CD4-positive, alpha-beta memory T cell (primary cell): ENCODE data around the gene PSMD11. TPM values are rescaled to one million over a fixed set of nuclear protein-coding genes. Genes with fewer than 3 reads are reported as not detected.

Experiments used
- CTCF ChIA-PET: fragments of 350-600 bp; sonication (Branson Sonifier 250); formaldehyde crosslinking; loops from one replicate; lab custom pipeline; 2021; ENCODE audit warnings: inconsistent platforms; ENCODE audit not compliant: partially characterized antibody; lab: Charles Lee
- POLR2A ChIA-PET: fragments of 350-600 bp; sonication (Branson Sonifier 250); formaldehyde crosslinking; loops from one replicate; lab custom pipeline; 2021; ENCODE audit not compliant: partially characterized antibody; lab: Charles Lee
- DNase-seq, 5 donors: peaks; one replicate each; pipeline versions ENCODE4 v3.0.0 to v3.0.0-alpha.2; 2020 to 2022; ENCODE audit warnings: mixed read lengths in 1 of 5
- H3K27ac ChIP-seq: one replicate; pipeline ENCODE4 v1.7.0; 2013; ENCODE audit warnings: low read depth, low read length
- H3K27me3 ChIP-seq: 2 replicates; pipeline ENCODE4 v1.7.0; 2013; ENCODE audit warnings: mild to moderate bottlenecking, low read length, moderate library complexity; ENCODE audit not compliant: insufficient read depth
- H3K36me3 ChIP-seq: 2 replicates; pipeline ENCODE4 v1.7.0; 2013; ENCODE audit warnings: mild to moderate bottlenecking, low read length, moderate library complexity; ENCODE audit not compliant: insufficient read depth
- H3K4me1 ChIP-seq: 2 replicates; pipeline ENCODE4 v1.7.0; 2013; ENCODE audit warnings: mild to moderate bottlenecking, low read length, moderate library complexity; ENCODE audit not compliant: insufficient read depth
- H3K4me3 ChIP-seq, 2 donors: one replicate each; pipeline ENCODE4 v1.7.0; 2013; ENCODE audit warnings: low read length in 2 of 2, mild to moderate bottlenecking in 1 of 2
- H3K9me3 ChIP-seq, 2 donors: one replicate each; pipeline ENCODE4 v1.7.0; 2013; ENCODE audit warnings: low read length in 2 of 2, control low read depth in 1 of 2; ENCODE audit not compliant: control insufficient read depth in 1 of 2
- H3K27ac Mint-ChIP-seq, 7 donors: one replicate each; pipeline ENCODE4 v1.8.0; 2020 to 2021; ENCODE audit warnings: mixed read lengths in 7 of 7, mild to moderate bottlenecking in 6 of 7, inconsistent platforms in 3 of 7, moderate library complexity in 3 of 7
- H3K27me3 Mint-ChIP-seq, 2 donors: one replicate each; pipeline ENCODE4 v1.8.0; 2020 to 2021; ENCODE audit warnings: mixed read lengths in 2 of 2
- H3K36me3 Mint-ChIP-seq, 2 donors: one replicate each; pipeline ENCODE4 v1.8.0; 2020 to 2021; ENCODE audit warnings: mixed read lengths in 2 of 2, inconsistent platforms in 1 of 2, mild to moderate bottlenecking in 1 of 2
- H3K4me1 Mint-ChIP-seq, 4 donors: one replicate each; pipeline ENCODE4 v1.8.0; 2020 to 2021; ENCODE audit warnings: mixed read lengths in 4 of 4, mild to moderate bottlenecking in 1 of 4
- H3K4me3 Mint-ChIP-seq, 8 donors: one replicate each; pipeline ENCODE4 v1.8.0; 2020 to 2021; ENCODE audit warnings: mixed read lengths in 8 of 8, mild to moderate bottlenecking in 7 of 8, moderate library complexity in 6 of 8, inconsistent platforms in 3 of 8
- H3K9me3 Mint-ChIP-seq, 8 donors: one replicate each; pipeline ENCODE4 v1.8.0; 2020 to 2021; ENCODE audit warnings: mixed read lengths in 8 of 8, mild to moderate bottlenecking in 5 of 8, inconsistent platforms in 3 of 8, moderate library complexity in 1 of 8
- intact Hi-C: fragments of 100-400 bp; cut with micrococcal nuclease; formaldehyde crosslinking; loops from one replicate; pipeline ENCODE4 v1.15.1; 2023
- polyA plus RNA-seq, 2 donors: library from polyadenylated mRNA; unstranded; fragments of 300-500 nt; fragmentation: Illumina TruSeq; gene quantifications; one replicate each; pipeline ENCODE4 v1.2.3, GENCODE V29; 2021
- total RNA-seq, 2 experiments: library from RNA; stranded (reverse); gene quantifications; one replicate each; pipeline ENCODE4 v1.2.3, GENCODE V29; 2021

Gene PSMD11
- total and polyA plus RNA-seq, 4 experiments from 2014 or later: 58.0 to 140 (median 103) TPM

DNA sequence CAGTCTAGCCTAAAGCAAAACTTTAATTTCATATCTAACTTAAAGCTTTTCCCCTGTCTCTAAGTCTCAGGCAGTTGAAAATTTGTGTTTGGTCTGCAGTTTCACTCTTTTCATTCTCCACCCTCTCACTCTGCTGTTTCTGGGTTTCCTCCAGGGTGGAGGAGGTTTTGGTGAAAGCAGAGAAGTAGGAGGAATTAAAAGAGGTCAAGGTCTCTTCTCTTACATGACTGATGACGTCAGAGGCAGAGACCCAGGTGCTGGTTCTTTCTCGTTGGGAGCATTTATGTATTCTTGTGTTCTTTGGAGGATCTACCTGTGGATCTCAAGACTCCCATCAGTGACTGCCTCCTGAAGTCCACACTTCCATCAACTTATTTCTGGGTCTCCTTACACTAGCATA lies 2.4 kb upstream of the PSMD11 start:
- DNase-seq: no peak
- no peaks in the 10 kb centered on the region for H3K36me3 ChIP-seq
- intact Hi-C loops: loop anchor here (5.0 kb wide), 1 partner anchor 435 kb away; the partner anchor contains the start of gene MYO1D
- no peaks in the 10 kb centered on the region for H3K27me3 ChIP-seq
- Mint-ChIP-seq H3K4me3 (no peak overlapping the region), H3K27me3 (no peaks in the 10 kb centered on the region), H3K36me3 (peaks cover 3 to 13% of the 10 kb centered on the region in 2 donors), H3K27ac (peak overlapping the region in 1 of 7 donors; percentile 31), H3K4me1 (peaks cover 19 to 32% (median 24%) of the 10 kb centered on the region in 4 donors), H3K9me3 (no peaks in the 10 kb centered on the region)
- H3K4me1 ChIP-seq: peaks cover 24% of the 10 kb centered on the region
- no peak overlapping the region for H3K4me3 ChIP-seq
- H3K27ac ChIP-seq: no peak overlapping the region
- CTCF ChIA-PET: interaction anchor here (0.6 to 13.5 kb wide), 3 partner anchors 11 to 42 kb away, joined by 3 to 121 read pairs (median 3); no protein-coding TSS in a partner anchor
- POLR2A ChIA-PET: no interaction called here
- no peaks in the 10 kb centered on the region for H3K9me3 ChIP-seq

DNA sequence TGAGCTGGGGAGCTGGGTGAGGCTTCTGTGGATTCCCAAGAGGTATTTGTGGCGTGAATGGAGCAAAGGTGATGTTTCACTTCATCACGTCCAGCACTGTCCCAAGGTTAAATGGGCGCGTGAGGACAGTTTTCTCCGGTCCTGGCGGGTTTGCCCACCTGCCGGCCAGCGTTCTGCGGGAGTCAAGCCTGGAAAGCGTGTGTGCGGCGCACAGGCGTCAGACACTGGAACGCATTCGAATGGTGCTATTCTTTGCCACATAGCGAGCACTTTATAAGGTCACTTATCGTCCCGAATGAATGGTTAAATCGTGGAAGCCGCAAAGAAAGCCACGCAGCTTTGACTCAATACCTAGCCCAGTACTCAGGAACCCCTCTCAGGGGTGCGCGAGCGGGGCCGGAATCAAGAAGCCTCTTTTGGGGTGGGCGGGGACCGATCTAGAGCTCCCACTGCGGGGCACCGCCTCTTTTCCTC lies 446 bp upstream of the PSMD11 start:
- CTCF ChIA-PET: interaction anchor here (0.6 to 13.5 kb wide), 34 partner anchors 10 to 434 kb away, joined by 3 to 121 read pairs (median 3); partner anchors contain the start of gene MYO1D
- Histone ChIP-seq H3K4me1 (peaks cover 27% of the 10 kb centered on the region), H3K4me3 (peak overlapping the region; percentile 66 to 71), H3K27ac (peak overlapping the region; percentile 79), H3K27me3 (no peaks in the 10 kb centered on the region), H3K36me3 (peaks cover 4% of the 10 kb centered on the region), H3K9me3 (no peaks in the 10 kb centered on the region)
- Mint-ChIP-seq H3K9me3 (no peaks in the 10 kb centered on the region), H3K4me3 (peak overlapping the region; percentile 85 to 96 (median 90)), H3K36me3 (peaks cover 6 to 26% of the 10 kb centered on the region in 2 donors), H3K4me1 (peaks cover 21 to 39% (median 31%) of the 10 kb centered on the region in 4 donors), H3K27ac (peak overlapping the region; percentile 33 to 90 (median 74)), H3K27me3 (no peaks in the 10 kb centered on the region)
- no peak for DNase-seq
- POLR2A ChIA-PET: interaction anchor here (0.7 to 2.3 kb wide), 16 partner anchors 10 to 543 kb away, joined by 3 to 10 read pairs (median 4); partner anchors contain the start of gene ZNF207
- intact Hi-C loops: loop anchor here (1.0 to 5.0 kb wide), 4 partner anchors 17 to 433 kb away; partner anchors contain the start of genes CDK5R1, MYO1D and ZNF207

DNA sequence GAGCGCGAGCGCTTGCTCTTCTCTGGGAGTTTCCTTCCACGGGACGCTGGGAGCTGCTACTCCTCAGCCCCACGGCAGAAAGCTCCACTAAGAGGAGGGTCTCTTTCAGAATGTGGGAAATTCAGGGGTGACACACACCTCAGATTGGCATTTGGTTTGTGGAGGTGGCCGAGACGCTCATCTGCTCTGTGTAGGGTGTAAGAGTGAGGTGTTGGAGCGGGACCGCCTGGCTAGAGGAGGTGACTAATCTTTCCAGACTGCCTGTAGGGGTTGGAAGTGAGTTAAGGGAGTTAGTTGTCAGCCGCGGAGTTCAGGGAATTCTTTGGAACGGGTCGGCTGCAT lies 735 bp downstream of the PSMD11 start:
- Mint-ChIP-seq H3K36me3 (peaks cover 13 to 36% of the 10 kb centered on the region in 2 donors), H3K27ac (peak overlapping the region; percentile 33 to 96 (median 90)), H3K4me1 (peaks cover 21 to 48% (median 31%) of the 10 kb centered on the region in 4 donors), H3K4me3 (peak overlapping the region; percentile 85 to 96 (median 90)), H3K9me3 (no peaks in the 10 kb centered on the region), H3K27me3 (no peaks in the 10 kb centered on the region)
- intact Hi-C loops: loop anchor here (2.0 kb wide), 2 partner anchors 42 to 94 kb away; partner anchors contain the start of genes CDK5R1 and ZNF207
- Histone ChIP-seq H3K9me3 (no peaks in the 10 kb centered on the region), H3K27ac (peak overlapping the region; percentile 79), H3K4me3 (peak overlapping the region; percentile 64 to 66), H3K36me3 (peaks cover 14% of the 10 kb centered on the region), H3K4me1 (peaks cover 27% of the 10 kb centered on the region), H3K27me3 (no peaks in the 10 kb centered on the region)
- ChIA-PET POLR2A (interaction anchor here (0.9 to 2.3 kb wide), 15 partner anchors 9 to 544 kb away, joined by 3 to 10 read pairs (median 4); partner anchors contain the start of genes C17orf75, CDK5R1 and ZNF207), CTCF (interaction anchor here (1.5 to 13.5 kb wide), 9 partner anchors 9 to 431 kb away, joined by 3 to 121 read pairs (median 5); no protein-coding TSS in a partner anchor)
- peak in 1 of 5 donors; percentile 63 for DNase-seq

DNA sequence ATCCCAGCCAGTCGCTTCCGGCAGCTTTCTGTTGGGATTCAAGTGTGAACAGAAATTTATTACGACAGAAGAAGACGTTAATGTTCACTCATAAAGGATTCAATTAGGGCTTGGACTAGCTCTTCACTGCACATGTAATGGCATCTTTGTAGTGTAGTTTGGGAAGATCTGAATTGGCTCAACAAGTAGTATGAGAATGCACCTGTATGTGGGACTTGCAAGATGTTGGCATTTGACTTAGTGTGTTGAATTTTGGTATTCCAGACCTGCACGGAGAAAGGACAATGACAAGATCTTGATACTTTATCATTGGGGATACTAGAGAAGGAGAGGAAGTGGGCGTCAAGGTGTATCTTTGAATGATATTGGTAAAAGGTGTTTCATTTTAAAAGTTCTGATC lies 1.2 kb downstream of the PSMD11 start:
- H3K4me3 Mint-ChIP-seq: peak overlapping the region; percentile 85 to 96 (median 90)
- intact Hi-C loops: loop anchor here (2.0 kb wide), 2 partner anchors 41 to 95 kb away; partner anchors contain the start of genes CDK5R1 and ZNF207
- Histone ChIP-seq H3K4me1 (peaks cover 27% of the 10 kb centered on the region), H3K9me3 (no peaks in the 10 kb centered on the region), H3K27ac (peak overlapping the region; percentile 79), H3K27me3 (no peaks in the 10 kb centered on the region), H3K4me3 (peak overlapping the region; percentile 64 to 66), H3K36me3 (peaks cover 14% of the 10 kb centered on the region)
- H3K4me1 Mint-ChIP-seq: peaks cover 21 to 49% (median 32%) of the 10 kb centered on the region in 4 donors
- ChIA-PET CTCF (interaction anchor here (1.5 to 13.5 kb wide), 5 partner anchors 8 to 313 kb away, joined by 3 to 121 read pairs (median 5); no protein-coding TSS in a partner anchor), POLR2A (interaction anchor here (1.0 to 2.3 kb wide), 7 partner anchors 9 to 545 kb away, joined by 3 to 8 read pairs (median 4); partner anchors contain the start of genes C17orf75 and CDK5R1)
- no peak for DNase-seq
- H3K27me3 Mint-ChIP-seq: no peaks in the 10 kb centered on the region
- H3K9me3 Mint-ChIP-seq: no peaks in the 10 kb centered on the region
- H3K36me3 Mint-ChIP-seq: peaks cover 16 to 36% of the 10 kb centered on the region in 2 donors
- peak overlapping the region in 6 of 7 donors; percentile 33 to 96 (median 90) for H3K27ac Mint-ChIP-seq

DNA sequence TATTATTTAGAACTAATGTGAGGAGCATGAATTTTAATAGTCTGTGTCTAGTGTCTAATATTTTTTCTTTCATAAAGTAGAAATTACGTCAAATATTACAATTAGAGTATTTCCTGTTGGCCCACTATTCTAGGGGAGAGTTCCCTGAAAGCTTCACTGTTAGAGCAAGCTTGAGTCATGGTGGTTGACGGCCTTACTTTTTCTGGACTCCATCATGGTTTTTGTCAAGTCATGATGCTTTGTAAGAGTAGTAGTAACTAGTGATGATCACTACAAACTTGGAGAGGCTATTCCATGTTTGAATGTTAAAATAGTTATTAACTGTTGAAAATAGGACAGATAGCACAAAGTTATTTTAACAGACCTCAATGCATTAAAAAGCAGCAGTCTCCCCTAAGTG lies 1.7 kb downstream of the PSMD11 start:
- Mint-ChIP-seq H3K4me1 (peaks cover 21 to 51% (median 32%) of the 10 kb centered on the region in 4 donors), H3K9me3 (no peaks in the 10 kb centered on the region), H3K27me3 (no peaks in the 10 kb centered on the region), H3K27ac (peak overlapping the region in 5 of 7 donors; percentile 33 to 96 (median 90)), H3K36me3 (peaks cover 18 to 37% of the 10 kb centered on the region in 2 donors), H3K4me3 (peak overlapping the region; percentile 85 to 96 (median 90))
- intact Hi-C loops: loop anchor here (2.0 kb wide), 2 partner anchors 41 to 95 kb away; partner anchors contain the start of genes CDK5R1 and ZNF207
- no peak for DNase-seq
- H3K4me1 ChIP-seq: peaks cover 27% of the 10 kb centered on the region
- peaks cover 16% of the 10 kb centered on the region for H3K36me3 ChIP-seq
- CTCF ChIA-PET: interaction anchor here (13.5 kb wide), 1 partner anchor 16 kb away, joined by 121 read pairs; no protein-coding TSS in a partner anchor
- POLR2A ChIA-PET: interaction anchor here (1.0 to 2.3 kb wide), 2 partner anchors 17 to 41 kb away, joined by 3 to 8 read pairs; partner anchors contain the start of gene CDK5R1
- H3K27me3 ChIP-seq: no peaks in the 10 kb centered on the region
- no peaks in the 10 kb centered on the region for H3K9me3 ChIP-seq
- peak overlapping the region; percentile 79 for H3K27ac ChIP-seq
- no peak overlapping the region for H3K4me3 ChIP-seq

DNA sequence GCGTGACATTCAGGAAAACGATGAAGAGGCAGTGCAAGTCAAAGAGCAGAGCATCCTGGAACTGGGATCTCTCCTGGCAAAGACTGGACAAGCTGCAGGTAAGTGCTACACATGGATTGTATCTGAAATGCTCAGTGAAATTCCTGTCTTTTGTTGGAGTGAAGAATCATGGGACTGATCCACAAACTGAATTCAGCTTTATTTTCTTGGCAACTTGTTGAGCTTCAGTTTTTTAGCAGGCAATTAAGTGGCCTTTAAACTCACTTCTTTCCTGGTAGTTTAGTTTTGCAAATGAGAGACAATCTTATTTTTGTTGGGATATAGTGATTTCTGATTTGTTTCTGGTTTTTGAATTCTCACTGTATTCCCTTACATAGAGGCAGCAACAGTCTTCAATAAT lies 2.6 kb downstream of the PSMD11 start:
- H3K27me3 Mint-ChIP-seq: no peaks in the 10 kb centered on the region
- Histone ChIP-seq H3K27me3 (no peaks in the 10 kb centered on the region), H3K4me1 (peaks cover 27% of the 10 kb centered on the region), H3K4me3 (no peak overlapping the region), H3K36me3 (peaks cover 25% of the 10 kb centered on the region), H3K9me3 (no peaks in the 10 kb centered on the region), H3K27ac (no peak overlapping the region)
- no peak for DNase-seq
- H3K4me3 Mint-ChIP-seq: peak overlapping the region in 4 of 8 donors; percentile 27 to 96 (median 92)
- ChIA-PET POLR2A (no interaction called here), CTCF (interaction anchor here (13.5 kb wide), 1 partner anchor 15 kb away, joined by 121 read pairs; no protein-coding TSS in a partner anchor)
- peak overlapping the region in 2 of 7 donors; percentile 18 to 38 for H3K27ac Mint-ChIP-seq
- no peaks in the 10 kb centered on the region for H3K9me3 Mint-ChIP-seq
- peaks cover 21 to 51% (median 35%) of the 10 kb centered on the region in 4 donors for H3K4me1 Mint-ChIP-seq
- peaks cover 25 to 46% of the 10 kb centered on the region in 2 donors for H3K36me3 Mint-ChIP-seq
- intact Hi-C loops: no loop called here
